Activated CD8-positive, alpha-beta T cell treated with anti-CD3 and anti-CD28 coated beads for 36 hours (primary cell): ENCODE results near the gene RAB21. TPM values are rescaled to one million over a fixed set of nuclear protein-coding genes. Genes with fewer than 3 reads are reported as not detected.

Source experiments
- ATAC-seq: fragments of 200-7000 bp; cut with Tn5 transposase; one replicate; pipeline ENCODE4 v1.10.0; 2021; ENCODE audit warnings: mild to moderate bottlenecking, moderate library complexity
- CTCF ChIA-PET: fragments of 350-600 bp; sonication (Branson Sonifier 250); formaldehyde crosslinking; loops from one replicate; lab custom pipeline; 2021; ENCODE audit warnings: antibody characterized with exemption; lab: Charles Lee
- POLR2A ChIA-PET: fragments of 350-600 bp; sonication (Branson Sonifier 250); formaldehyde crosslinking; loops from one replicate; lab custom pipeline; 2021; ENCODE audit warnings: antibody characterized with exemption; lab: Charles Lee
- DNase-seq: peaks from one replicate; pipeline ENCODE4 v3.0.0-alpha.2; 2020
- H3K27ac Mint-ChIP-seq: one replicate; pipeline ENCODE4 v1.8.0; 2021; ENCODE audit warnings: mild to moderate bottlenecking, mixed read lengths
- H3K27me3 Mint-ChIP-seq: one replicate; pipeline ENCODE4 v1.8.0; 2021; ENCODE audit warnings: mixed read lengths
- H3K36me3 Mint-ChIP-seq: one replicate; pipeline ENCODE4 v1.8.0; 2021; ENCODE audit warnings: low read depth, mixed read lengths
- H3K4me1 Mint-ChIP-seq: one replicate; pipeline ENCODE4 v1.8.0; 2021; ENCODE audit warnings: low read depth, mixed read lengths
- H3K4me3 Mint-ChIP-seq: one replicate; pipeline ENCODE4 v1.8.0; 2021; ENCODE audit warnings: mild to moderate bottlenecking, moderate library complexity, mixed read lengths
- H3K9me3 Mint-ChIP-seq: one replicate; pipeline ENCODE4 v1.8.0; 2021; ENCODE audit warnings: mixed read lengths
- CTCF ChIP-seq: fragments of 200-600 bp; IDR thresholded peaks from one replicate; pipeline ENCODE4 v1.8.0; 2022; ENCODE audit warnings: antibody characterized with exemption, mild to moderate bottlenecking
- intact Hi-C: fragments of 100-400 bp; cut with micrococcal nuclease; formaldehyde crosslinking; loops from one replicate; pipeline ENCODE4 v1.10.0; 2022
- total RNA-seq, 2 experiments: library from RNA; stranded (reverse); gene quantifications; one replicate each; pipeline ENCODE4 v1.2.3, GENCODE V29; 2021

The RAB21 gene
- total RNA-seq, 2 experiments from 2014 or later = 78.1 to 88.6 TPM

GRCh38 chr12:71727958-71728357 is 26.7 kb upstream of the RAB21 start:
- no peaks in the 10 kb centered on the region for H3K36me3 Mint-ChIP-seq
- peak; percentile 5 for DNase-seq
- POLR2A ChIA-PET = no interaction called here

GRCh38 chr12:71730936-71731335 is 23.7 kb upstream of the RAB21 start:
- TF ChIP-seq CTCF = no peak
- ChIA-PET CTCF (interaction anchor here (1.8 kb wide), 1 partner anchor 16 kb away, joined by 9 read pairs; no protein-coding TSS in a partner anchor), POLR2A (no interaction called here)
- no peaks in the 10 kb centered on the region for H3K36me3 Mint-ChIP-seq
- intact Hi-C loops = no loop called here
- no peak overlapping the region for H3K27ac Mint-ChIP-seq
- no peaks in the 10 kb centered on the region for H3K9me3 Mint-ChIP-seq
- H3K4me3 Mint-ChIP-seq = no peak overlapping the region
- DNase-seq (no peak), ATAC-seq (no peak)
- H3K27me3 Mint-ChIP-seq = no peaks in the 10 kb centered on the region
- no peaks in the 10 kb centered on the region for H3K4me1 Mint-ChIP-seq

More at GRCh38 chr12:71727958-71728357, 26.7 kb upstream of the RAB21 start:
- ATAC-seq = no peak
- Mint-ChIP-seq H3K27me3 (no peaks in the 10 kb centered on the region), H3K4me3 (no peak overlapping the region), H3K27ac (no peak overlapping the region), H3K9me3 (no peaks in the 10 kb centered on the region), H3K4me1 (no peaks in the 10 kb centered on the region)
- intact Hi-C loops = no loop called here
- CTCF ChIA-PET = no interaction called here
- no peak for TF ChIP-seq CTCF

GRCh38 chr12:71731439-71732356 is 23.0 kb upstream of the RAB21 start:
- Mint-ChIP-seq H3K36me3 (no peaks in the 10 kb centered on the region), H3K9me3 (no peaks in the 10 kb centered on the region), H3K27ac (no peak overlapping the region), H3K4me1 (no peaks in the 10 kb centered on the region), H3K4me3 (no peak overlapping the region), H3K27me3 (no peaks in the 10 kb centered on the region)
- ChIA-PET POLR2A (no interaction called here), CTCF (interaction anchor here (1.8 kb wide), 1 partner anchor 15 kb away, joined by 9 read pairs; no protein-coding TSS in a partner anchor)
- ATAC-seq (no peak), DNase-seq (peak; percentile 13)
- no peak for TF ChIP-seq CTCF
- intact Hi-C loops = no loop called here

- no peak overlapping the region for H3K27ac Mint-ChIP-seq
- ATAC-seq (no peak), DNase-seq (no peak)
- H3K36me3 Mint-ChIP-seq = no peaks in the 10 kb centered on the region
- H3K4me3 Mint-ChIP-seq = no peak overlapping the region
- CTCF ChIA-PET = interaction anchor here (1.8 kb wide), 1 partner anchor 15 kb away, joined by 9 read pairs; no protein-coding TSS in a partner anchor
- TF ChIP-seq CTCF = no peak
- no peaks in the 10 kb centered on the region for H3K9me3 Mint-ChIP-seq
- H3K4me1 Mint-ChIP-seq = no peaks in the 10 kb centered on the region
- intact Hi-C loops = no loop called here
- POLR2A ChIA-PET = no interaction called here
- H3K27me3 Mint-ChIP-seq = no peaks in the 10 kb centered on the region
Observed at GRCh38 chr12:71732357-71732712, 22.3 kb upstream of the RAB21 start.

- no peaks in the 10 kb centered on the region for H3K36me3 Mint-ChIP-seq
- ChIA-PET POLR2A (no interaction called here), CTCF (interaction anchor here (1.4 to 3.3 kb wide), 2 partner anchors 10 to 161 kb away, joined by 3 to 15 read pairs; no protein-coding TSS in a partner anchor)
- intact Hi-C loops = no loop called here
- no peaks in the 10 kb centered on the region for H3K9me3 Mint-ChIP-seq
- TF ChIP-seq CTCF = no peak
- DNase-seq = no peak
- no peak overlapping the region for H3K27ac Mint-ChIP-seq
- no peak overlapping the region for H3K4me3 Mint-ChIP-seq
- H3K27me3 Mint-ChIP-seq = no peaks in the 10 kb centered on the region
- no peak for ATAC-seq
- no peaks in the 10 kb centered on the region for H3K4me1 Mint-ChIP-seq
Observed at GRCh38 chr12:71737197-71737596, 17.5 kb upstream of the RAB21 start.
